ENCODE data around the gene TP53I13. TPM values are rescaled to one million over a fixed set of nuclear protein-coding genes. Genes with fewer than 3 reads are reported as not detected.

The TP53I13 gene
- total RNA-seq, 4 donors from 2014 or later, result 47.8 to 144 (median 87.7) TPM

GRCh38 chr17:29613352-29613837, 44.9 kb downstream of the TP53I13 start:
- no peaks in the 10 kb centered on the region for H3K36me3 ChIP-seq
- in situ Hi-C loops (cut with MboI; ENCODE audit: low pct_ligation_motif_present in 1 of 4, low pct_unique_long_range_greater_than_20kb in 1 of 4, low sequenced_read_pairs in 3 of 4) (loop anchor here in 1 of 4 donors (25.0 kb wide), 1 partner anchor 324 kb away; the partner anchor contains the start of genes EFCAB5 and SSH2), intact Hi-C loops (cut with DNase I; ENCODE audit: low total_unique reads) (no loop called here)
- peaks cover 18% of the 10 kb centered on the region for H3K27me3 ChIP-seq
- 8% methylated on average over 50 of the region's 50 CpGs; no CpG with 5 or more reads in 1 of the 2 donors for WGBS, 2 donors (ENCODE audit: low coverage in 1 of 2)
- H3K9me3 ChIP-seq, result no peaks in the 10 kb centered on the region
- no peak overlapping the region for H3K27ac ChIP-seq
- DNase-seq, result peak; percentile 95
- peaks cover 41 to 55% (median 52%) of the 10 kb centered on the region in 4 donors for H3K4me1 ChIP-seq
- peak overlapping the region in 2 of 4 donors; percentile 23 to 39 for H3K4me3 ChIP-seq
- TF ChIP-seq CTCF (IDR thresholded peaks at IDR 0.05), result peak; percentile 65 to 93 (median 87)
- peak in 2 of 3 donors; percentile 18 to 60 for TF ChIP-seq POLR2AphosphoS5 (IDR thresholded peaks at IDR 0.05)
- no peak for TF ChIP-seq POLR2A (IDR thresholded peaks at IDR 0.05)

GRCh38 chr17:29613856-29614255, 45.4 kb downstream of the TP53I13 start:
- H3K27ac ChIP-seq, result no peak overlapping the region
- H3K4me1 ChIP-seq, result peaks cover 41 to 57% (median 54%) of the 10 kb centered on the region in 4 donors
- H3K36me3 ChIP-seq, result no peaks in the 10 kb centered on the region
- H3K9me3 ChIP-seq, result no peaks in the 10 kb centered on the region
- peak overlapping the region in 2 of 4 donors; percentile 23 to 39 for H3K4me3 ChIP-seq
- TF ChIP-seq CTCF (IDR thresholded peaks at IDR 0.05) (no peak), EP300 (IDR thresholded peaks at IDR 0.05; ENCODE audit: low read depth) (no peak), POLR2A (IDR thresholded peaks at IDR 0.05) (no peak), POLR2AphosphoS5 (IDR thresholded peaks at IDR 0.05) (no peak)
- 30% methylated on average over 13 of the region's 13 CpGs; no CpG with 5 or more reads in 1 of the 2 donors for WGBS, 2 donors (ENCODE audit: low coverage in 1 of 2)
- H3K27me3 ChIP-seq, result peaks cover 18% of the 10 kb centered on the region
- in situ Hi-C loops (cut with MboI; ENCODE audit: low pct_ligation_motif_present in 1 of 4, low pct_unique_long_range_greater_than_20kb in 1 of 4, low sequenced_read_pairs in 3 of 4) (loop anchor here in 1 of 4 donors (25.0 kb wide), 1 partner anchor 323 kb away; the partner anchor contains the start of genes EFCAB5 and SSH2), intact Hi-C loops (cut with DNase I; ENCODE audit: low total_unique reads) (no loop called here)
- DNase-seq, result no peak

GRCh38 chr17:29614349-29615047, 46.0 kb downstream of the TP53I13 start:
- Histone ChIP-seq H3K36me3 (no peaks in the 10 kb centered on the region), H3K27me3 (peaks cover 18% of the 10 kb centered on the region), H3K9me3 (no peaks in the 10 kb centered on the region), H3K4me1 (peaks cover 41 to 60% (median 54%) of the 10 kb centered on the region in 4 donors), H3K27ac (no peak overlapping the region), H3K4me3 (no peak overlapping the region)
- TF ChIP-seq CTCF (IDR thresholded peaks at IDR 0.05), result no peak
- no peak for TF ChIP-seq POLR2AphosphoS5 (IDR thresholded peaks at IDR 0.05)
- TF ChIP-seq EP300 (IDR thresholded peaks at IDR 0.05; ENCODE audit: low read depth), result no peak
- no peak for TF ChIP-seq POLR2A (IDR thresholded peaks at IDR 0.05)
- no peak for DNase-seq
- intact Hi-C loops (cut with DNase I; ENCODE audit: low total_unique reads), result no loop called here
- in situ Hi-C loops (cut with MboI; ENCODE audit: low pct_ligation_motif_present in 1 of 4, low pct_unique_long_range_greater_than_20kb in 1 of 4, low sequenced_read_pairs in 3 of 4), result loop anchor here in 1 of 4 donors (25.0 kb wide), 1 partner anchor 323 kb away; the partner anchor contains the start of genes EFCAB5 and SSH2
- WGBS, 2 donors (ENCODE audit: low coverage in 1 of 2), result 55 to 68% methylated on average over 4 to 16 of the region's 16 CpGs

GRCh38 chr17:29615048-29615385, 46.5 kb downstream of the TP53I13 start:
- peak; percentile 54 for DNase-seq
- WGBS, 2 donors (ENCODE audit: low coverage in 1 of 2), result 18% methylated on average over 15 of the region's 15 CpGs; no CpG with 5 or more reads in 1 of the 2 donors
- Histone ChIP-seq H3K27ac (peak overlapping the region; percentile 36 to 64 (median 47)), H3K27me3 (peaks cover 18% of the 10 kb centered on the region), H3K9me3 (no peaks in the 10 kb centered on the region), H3K4me3 (peak overlapping the region in 3 of 4 donors; percentile 12 to 44 (median 30)), H3K4me1 (peaks cover 41 to 60% (median 54%) of the 10 kb centered on the region in 4 donors), H3K36me3 (no peaks in the 10 kb centered on the region)
- in situ Hi-C loops (cut with MboI; ENCODE audit: low pct_ligation_motif_present in 1 of 4, low pct_unique_long_range_greater_than_20kb in 1 of 4, low sequenced_read_pairs in 3 of 4), result loop anchor here in 1 of 4 donors (25.0 kb wide), 1 partner anchor 322 kb away; the partner anchor contains the start of genes EFCAB5 and SSH2
- intact Hi-C loops (cut with DNase I; ENCODE audit: low total_unique reads), result no loop called here
- no peak for TF ChIP-seq EP300 (IDR thresholded peaks at IDR 0.05; ENCODE audit: low read depth)
- peak in 1 of 5 experiments; percentile 19 for TF ChIP-seq CTCF (IDR thresholded peaks at IDR 0.05)
- TF ChIP-seq POLR2A (IDR thresholded peaks at IDR 0.05), result no peak

Data from transverse colon (tissue), 4 donors.